CD4-positive, alpha-beta T cell treated with Interferon alpha-2 for 1 hour (primary cell): ENCODE measurements around the gene SMYD3.
"Not testable (repeated sequence)": the region's sequence is repeated elsewhere in the genome, so short reads cannot be mapped to it uniquely, and the experiment has no call there.

ENCODE experiments used
- DNase-seq, 2 donors: peaks; one replicate each; pipeline ENCODE4 v3.0.0-alpha.2; 2020 to 2022

SMYD3 gene

GRCh38 chr1:245968775-245969174 lies 538.3 kb downstream of the SMYD3 start:
- no peak for DNase-seq

GRCh38 chr1:245965398-245965797 lies 541.7 kb downstream of the SMYD3 start:
- no peak for DNase-seq

- DNase-seq, result no peak
These were observed 543.4 kb downstream of the SMYD3 start for GRCh38 chr1:245963649-245964048.

- no peak for DNase-seq
These were observed 544.6 kb downstream of the SMYD3 start for GRCh38 chr1:245962453-245962852.

- no peak for DNase-seq
These were observed 545.9 kb downstream of the SMYD3 start for GRCh38 chr1:245961137-245961540.

- DNase-seq, result no peak
These were observed 546.9 kb downstream of the SMYD3 start for GRCh38 chr1:245960171-245960570.

GRCh38 chr1:245958016-245958415 lies 549.1 kb downstream of the SMYD3 start:
- no peak for DNase-seq

- no peak for DNase-seq
These were observed 549.7 kb downstream of the SMYD3 start for GRCh38 chr1:245957427-245957826.

GRCh38 chr1:245956225-245956624 lies 550.9 kb downstream of the SMYD3 start:
- peak; percentile 50 to 73 for DNase-seq

GRCh38 chr1:245953876-245954660 lies 553.0 kb downstream of the SMYD3 start:
- DNase-seq, result peak in 1 of 2 donors; percentile 46

GRCh38 chr1:245952383-245953026 lies 554.6 kb downstream of the SMYD3 start:
- DNase-seq, result no peak

GRCh38 chr1:245948786-245949185 lies 558.3 kb downstream of the SMYD3 start:
- no peak for DNase-seq

GRCh38 chr1:245946905-245947304 lies 560.2 kb downstream of the SMYD3 start:
- DNase-seq, result no peak

- not testable (repeated sequence) for DNase-seq
These were observed 561.9 kb downstream of the SMYD3 start for GRCh38 chr1:245945136-245945535.

GRCh38 chr1:245942856-245943255 lies 564.2 kb downstream of the SMYD3 start:
- DNase-seq, result peak in 1 of 2 donors; percentile 28

- DNase-seq, result not testable (repeated sequence)
These were observed 565.3 kb downstream of the SMYD3 start for GRCh38 chr1:245941771-245942170.

- no peak for DNase-seq
These were observed 567.2 kb downstream of the SMYD3 start for GRCh38 chr1:245939756-245940345.

- no peak for DNase-seq
These were observed 569.0 kb downstream of the SMYD3 start for GRCh38 chr1:245938046-245938435.

- DNase-seq, result no peak
These were observed 569.6 kb downstream of the SMYD3 start for GRCh38 chr1:245937316-245938045.

GRCh38 chr1:245934409-245934808 lies 572.7 kb downstream of the SMYD3 start:
- no peak for DNase-seq

- DNase-seq, result no peak
These were observed 573.5 kb downstream of the SMYD3 start for GRCh38 chr1:245933431-245934045.

GRCh38 chr1:245932302-245932972 lies 574.6 kb downstream of the SMYD3 start:
- DNase-seq, result no peak
